SU-DHL-6 (cell line): Measurements from ENCODE around the gene ST6GALNAC4.

ENCODE experiments used
- EZH2phosphoT487 ChIP-seq: fragments of 200-600 bp; sonication (generic), shearing (Covaris generic); conservative IDR thresholded peaks from 2 replicates; pipeline ENCODE4 v1.6.1; 2018; ENCODE audit warnings: mild to moderate bottlenecking, antibody characterized with exemption, low read length, moderate library complexity, mixed read lengths
- TF ChIP-seq, protein P1 (sequence below): fragments of 200-600 bp; sonication (generic); IDR thresholded peaks from one replicate; pipeline ENCODE4 v1.5.1; 2017; ENCODE audit warnings: antibody characterized with exemption, mild to moderate bottlenecking, low read length, moderate library complexity; ENCODE audit not compliant: insufficient read depth, poor library complexity, severe bottlenecking

GRCh38 chr9:127961613-127962155, 44.8 kb upstream of the ST6GALNAC4 start:
- TF ChIP-seq, protein P1, sequence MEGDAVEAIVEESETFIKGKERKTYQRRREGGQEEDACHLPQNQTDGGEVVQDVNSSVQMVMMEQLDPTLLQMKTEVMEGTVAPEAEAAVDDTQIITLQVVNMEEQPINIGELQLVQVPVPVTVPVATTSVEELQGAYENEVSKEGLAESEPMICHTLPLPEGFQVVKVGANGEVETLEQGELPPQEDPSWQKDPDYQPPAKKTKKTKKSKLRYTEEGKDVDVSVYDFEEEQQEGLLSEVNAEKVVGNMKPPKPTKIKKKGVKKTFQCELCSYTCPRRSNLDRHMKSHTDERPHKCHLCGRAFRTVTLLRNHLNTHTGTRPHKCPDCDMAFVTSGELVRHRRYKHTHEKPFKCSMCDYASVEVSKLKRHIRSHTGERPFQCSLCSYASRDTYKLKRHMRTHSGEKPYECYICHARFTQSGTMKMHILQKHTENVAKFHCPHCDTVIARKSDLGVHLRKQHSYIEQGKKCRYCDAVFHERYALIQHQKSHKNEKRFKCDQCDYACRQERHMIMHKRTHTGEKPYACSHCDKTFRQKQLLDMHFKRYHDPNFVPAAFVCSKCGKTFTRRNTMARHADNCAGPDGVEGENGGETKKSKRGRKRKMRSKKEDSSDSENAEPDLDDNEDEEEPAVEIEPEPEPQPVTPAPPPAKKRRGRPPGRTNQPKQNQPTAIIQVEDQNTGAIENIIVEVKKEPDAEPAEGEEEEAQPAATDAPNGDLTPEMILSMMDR, result no peak
- TF ChIP-seq EZH2phosphoT487, result no peak
